GM12878 (cell line): Measurements from ENCODE around the gene STEAP1B. TPM values are rescaled to one million over a fixed set of nuclear protein-coding genes. Genes with fewer than 3 reads are reported as not detected.

Source experiments
- ATAC-seq: fragments of 200-7000 bp; cut with Tn5 transposase; 3 replicates; pipeline ENCODE4 v1.9.1; 2020; ENCODE audit warnings: mild to moderate bottlenecking, moderate library complexity
- BruUV-seq: library from RNA; stranded (reverse); fragments of 400-500 nt; replicated peaks from 2 replicates; lab custom pipeline; 2021; lab: Mats Ljungman, UMichigan
- CTCF ChIA-PET: fragments of 300-600 bp; sonication (Branson Sonifier 250); formaldehyde crosslinking; extraction: SDS; loops from one replicate; lab custom pipeline; 2021; ENCODE audit warnings: inconsistent platforms; lab: Yijun Ruan, JAX
- POLR2A ChIA-PET: fragments of 350-600 bp; formaldehyde crosslinking; extraction: SDS; loops from one replicate; lab custom pipeline; 2021; ENCODE audit warnings: inconsistent platforms; lab: Charles Lee
- RAD21 ChIA-PET: fragments of 300-600 bp; sonication (Branson Sonifier 250); formaldehyde crosslinking; loops from one replicate; lab custom pipeline; 2023; ENCODE audit warnings: antibody characterized with exemption; ENCODE audit not compliant: unreplicated experiment; lab: Charles Lee
- SMC1A ChIA-PET: fragments of 300-600 bp; sonication (Branson Sonifier 250); formaldehyde crosslinking; loops from one replicate; lab custom pipeline; 2023; ENCODE audit not compliant: unreplicated experiment, uncharacterized antibody; lab: Charles Lee
- DNase-seq: peaks from one replicate; pipeline ENCODE4 v3.0.0-alpha.2; 2011; ENCODE audit warnings: low read depth, low spot score
- FAIRE-seq: peaks from 3 replicates; lab custom pipeline; 2011; peaks lifted over from hg19 to GRCh38; lab: Jason Lieb, UNC
- H2AFZ ChIP-seq: 2 replicates; pipeline ENCODE4 v1.6.0; 2011; ENCODE audit warnings: low read depth, low read length, control low read depth; ENCODE audit not compliant: control insufficient read depth
- H3K27ac ChIP-seq: 2 replicates; pipeline ENCODE4 v1.5.1; 2011; ENCODE audit warnings: control low read depth; ENCODE audit not compliant: control insufficient read depth, insufficient read depth
- H3K27me3 ChIP-seq, 2 experiments: replicated peaks in 1 of 2; 2 replicates each; pipeline versions ENCODE4 v1.6.0 to v1.6.1; 2011; ENCODE audit warnings: low read length in 1 of 2; ENCODE audit not compliant: control insufficient read depth in 2 of 2, insufficient read depth in 2 of 2
- H3K36me3 ChIP-seq, 2 experiments: 2 replicates each; pipeline ENCODE4 v1.5.1; 2011; ENCODE audit warnings: low read length in 1 of 2; ENCODE audit not compliant: control insufficient read depth in 2 of 2, insufficient read depth in 2 of 2
- H3K4me1 ChIP-seq: 2 replicates; pipeline ENCODE4 v1.6.1; 2011; ENCODE audit warnings: mild to moderate bottlenecking, low read length, moderate library complexity, mixed read lengths; ENCODE audit not compliant: control insufficient read depth, insufficient read depth
- H3K4me2 ChIP-seq: 2 replicates; pipeline ENCODE4 v1.6.0; 2011; ENCODE audit warnings: control low read depth; ENCODE audit not compliant: control insufficient read depth, insufficient read depth
- H3K4me3 ChIP-seq: fragments of 200-600 bp; sonication (generic); 2 replicates; pipeline ENCODE4 v1.5.1; 2016
- H3K79me2 ChIP-seq: 2 replicates; pipeline ENCODE4 v1.6.0; 2011; ENCODE audit warnings: low read length; ENCODE audit not compliant: control insufficient read depth, insufficient read depth
- H3K9ac ChIP-seq: 2 replicates; pipeline ENCODE4 v1.8.0; 2011; ENCODE audit warnings: low read length, control low read depth, mixed read lengths; ENCODE audit not compliant: control insufficient read depth, insufficient read depth
- H3K9me3 ChIP-seq: replicated peaks from 3 replicates; pipeline ENCODE4 v1.5.1; 2011; ENCODE audit warnings: mild to moderate bottlenecking, low read length; ENCODE audit not compliant: control insufficient read depth, insufficient read depth
- H4K20me1 ChIP-seq: 2 replicates; pipeline ENCODE4 v1.6.0; 2011; ENCODE audit not compliant: control insufficient read depth, insufficient read depth
- CREM ChIP-seq: IDR thresholded peaks from 2 replicates; pipeline ENCODE4 v1.6.1; 2014; ENCODE audit warnings: antibody characterized with exemption, low read depth
- E2F8 ChIP-seq: fragments of 450-650 bp; IDR thresholded peaks from 2 replicates; pipeline ENCODE4 v1.6.1; 2018; ENCODE audit warnings: mild to moderate bottlenecking, low read depth, moderate library complexity; ENCODE audit not compliant: partially characterized antibody
- EGR1 ChIP-seq, 2 experiments: IDR thresholded peaks; 1 replicate in 1 of 2; 2 replicates in 1 of 2; pipeline ENCODE4 v1.6.1; 2011 to 2012; ENCODE audit warnings: low read depth in 2 of 2, low read length in 2 of 2, borderline replicate concordance in 1 of 2, mild to moderate bottlenecking in 1 of 2, moderate library complexity in 1 of 2
- HDAC2 ChIP-seq: fragments of 200-600 bp; sonication (generic); IDR thresholded peaks from 2 replicates; pipeline ENCODE4 v1.6.1; 2017
- IKZF2 ChIP-seq, 2 experiments: fragments of 450-650 bp; IDR thresholded peaks; 2 replicates each; pipeline ENCODE4 v1.6.1; 2017; ENCODE audit warnings: mild to moderate bottlenecking in 2 of 2, moderate library complexity in 2 of 2
- IRF4 ChIP-seq: IDR thresholded peaks from 2 replicates; pipeline ENCODE4 v1.6.1; 2011; ENCODE audit warnings: low read depth, low read length
- RCOR1 ChIP-seq: conservative IDR thresholded peaks from 2 replicates; pipeline ENCODE4 v1.6.1; 2012; ENCODE audit warnings: low read depth, low read length, improper control_type of control experiment
- RELA ChIP-seq: fragments of 450-650 bp; IDR thresholded peaks from 2 replicates; pipeline ENCODE4 v1.8.0; 2014; ENCODE audit warnings: borderline replicate concordance; ENCODE audit not compliant: partially characterized antibody
- SPI1 ChIP-seq: IDR thresholded peaks from 2 replicates; pipeline ENCODE4 v1.6.1; 2011; ENCODE audit warnings: low read depth, mild to moderate bottlenecking, low read length, moderate library complexity, borderline replicate concordance; ENCODE audit not compliant: insufficient read depth
- STAT1 ChIP-seq: fragments of 450-650 bp; conservative IDR thresholded peaks from 2 replicates; pipeline ENCODE4 v1.6.1; 2014; ENCODE audit warnings: antibody characterized with exemption, mild to moderate bottlenecking
- ZNF24 ChIP-seq: fragments of 450-650 bp; IDR thresholded peaks from 2 replicates; pipeline ENCODE4 v1.6.1; 2017; ENCODE audit warnings: antibody characterized with exemption, mild to moderate bottlenecking
- WGBS: methylation state at CpG from one replicate; pipeline ENCODE4 v1.1.6; 2016; ENCODE audit warnings: low lambda C conversion rate; ENCODE audit not compliant: insufficient replicate concordance, insufficient coverage; ENCODE audit errors: missing lambda C conversion rate; 5-methylcytosine and 5-hydroxymethylcytosine counted together
- in situ Hi-C: fragments of 300-500 bp; cut with MboI; formaldehyde crosslinking; loops from 9 replicates; pipeline ENCODE4 v1.14.3; 2018; ENCODE audit warnings: mixed read lengths
- intact Hi-C: fragments of 100-400 bp; cut with micrococcal nuclease; formaldehyde crosslinking; loops from one replicate; pipeline ENCODE4 v1.14.2; 2022; ENCODE audit not compliant: unreplicated experiment
- polyA plus RNA-seq, 11 experiments: library from polyadenylated mRNA; depleted of rRNA in 4 of 11; unstranded in 6 of 11; stranded (reverse) in 5 of 11; fragments of >200 nt; fragmentation: Nextera tagmentation in 4 of 11; fragmentation: Illumina TruSeq in 1 of 11; extraction: Ambion mirVana in 4 of 11; extraction: Trizol in 1 of 11; gene quantifications; 1 replicate in 1 of 11; 2 replicates in 10 of 11; pipeline versions ENCODE4 v1.2.1 to v1.2.3, GENCODE V29; 2011 to 2016; ENCODE audit warnings: inconsistent platforms in 2 of 11, missing spikeins in 2 of 11, low read depth in 1 of 11
- total RNA-seq, 4 experiments: library from RNA; depleted of rRNA in 3 of 4; stranded (reverse); fragments of >200 nt in 3 of 4; fragmentation: Illumina TruSeq in 1 of 4; extraction: Trizol in 1 of 4; gene quantifications; 2 replicates each; pipeline versions ENCODE4 v1.2.1 to v1.2.3, GENCODE V29; 2013 to 2021
- TF ChIP-seq, protein P1 (sequence below): fragments of 450-650 bp; IDR thresholded peaks from 2 replicates; pipeline ENCODE4 v1.6.1; 2017; ENCODE audit warnings: antibody characterized with exemption, mild to moderate bottlenecking, moderate library complexity
- TF ChIP-seq, protein P2 (sequence below): IDR thresholded peaks from 2 replicates; pipeline ENCODE4 v1.6.1; 2012; ENCODE audit warnings: low read depth, low read length, improper control_type of control experiment

Gene STEAP1B
- total and polyA plus RNA-seq, 10 of the 15 experiments (the other 5 are each of a cell fraction or from before 2014, with no cell fraction given): 0.14 TPM; not detected in 9

DNA sequence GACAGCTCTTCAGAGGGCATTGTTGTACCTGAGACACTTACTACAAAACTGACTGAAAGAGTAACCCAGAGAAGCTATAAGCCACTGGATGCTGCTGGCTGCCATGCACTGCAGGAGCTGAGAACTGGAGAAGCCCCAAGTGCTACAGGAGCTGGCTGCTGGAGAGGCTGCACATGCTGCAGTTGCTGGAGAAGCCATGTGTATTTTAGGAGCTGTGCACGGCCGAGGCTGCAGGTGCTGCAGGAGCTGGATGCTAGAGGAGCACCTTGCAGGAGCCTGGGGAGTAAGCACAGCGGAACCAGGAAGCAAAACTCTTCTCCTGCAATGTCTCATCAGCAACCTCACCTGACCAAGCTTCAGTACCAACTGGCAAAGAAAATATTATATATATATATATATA lies 45.5 kb downstream of the STEAP1B start:
- SMC1A ChIA-PET: interaction anchor here (0.9 to 4.0 kb wide), 4 partner anchors 12 to 344 kb away, joined by 3 to 22 read pairs (median 6); no protein-coding TSS in a partner anchor
- WGBS: 13% methylated on average over 3 of the region's 3 CpGs
- FAIRE-seq: no peak
- Histone ChIP-seq H2AFZ (no peak overlapping the region), H3K27ac (no peak overlapping the region), H3K4me2 (no peak overlapping the region), H3K9me3 (no peaks in the 10 kb centered on the region), H3K9ac (no peak overlapping the region), H3K4me1 (no peaks in the 10 kb centered on the region; the same call in 1 of the 2 replicates), H4K20me1 (no peaks in the 10 kb centered on the region), H3K4me3 (no peak overlapping the region), H3K79me2 (no peaks in the 10 kb centered on the region), H3K27me3 (no peaks in the 10 kb centered on the region; a peak in 1 of 4 replicates), H3K36me3 (no peaks in the 10 kb centered on the region)
- no TSS peak for BruUV-seq
- intact Hi-C loops (no loop called here), in situ Hi-C loops (no loop called here)
- no peak for DNase-seq
- TF ChIP-seq RELA (no peak), ZNF24 (no peak), IRF4 (no peak), RCOR1 (no peak), CREM (no peak), E2F8 (no peak), HDAC2 (no peak), STAT1 (no peak), IKZF2 (IDR thresholded peaks at IDR 0.05) (no peak), EGR1 (IDR thresholded peaks at IDR 0.05; ENCODE audit: borderline replicate concordance in 1 of 2, low read depth in 2 of 2, low read length in 2 of 2) (no peak), SPI1 (no peak)
- TF ChIP-seq, protein P1, sequence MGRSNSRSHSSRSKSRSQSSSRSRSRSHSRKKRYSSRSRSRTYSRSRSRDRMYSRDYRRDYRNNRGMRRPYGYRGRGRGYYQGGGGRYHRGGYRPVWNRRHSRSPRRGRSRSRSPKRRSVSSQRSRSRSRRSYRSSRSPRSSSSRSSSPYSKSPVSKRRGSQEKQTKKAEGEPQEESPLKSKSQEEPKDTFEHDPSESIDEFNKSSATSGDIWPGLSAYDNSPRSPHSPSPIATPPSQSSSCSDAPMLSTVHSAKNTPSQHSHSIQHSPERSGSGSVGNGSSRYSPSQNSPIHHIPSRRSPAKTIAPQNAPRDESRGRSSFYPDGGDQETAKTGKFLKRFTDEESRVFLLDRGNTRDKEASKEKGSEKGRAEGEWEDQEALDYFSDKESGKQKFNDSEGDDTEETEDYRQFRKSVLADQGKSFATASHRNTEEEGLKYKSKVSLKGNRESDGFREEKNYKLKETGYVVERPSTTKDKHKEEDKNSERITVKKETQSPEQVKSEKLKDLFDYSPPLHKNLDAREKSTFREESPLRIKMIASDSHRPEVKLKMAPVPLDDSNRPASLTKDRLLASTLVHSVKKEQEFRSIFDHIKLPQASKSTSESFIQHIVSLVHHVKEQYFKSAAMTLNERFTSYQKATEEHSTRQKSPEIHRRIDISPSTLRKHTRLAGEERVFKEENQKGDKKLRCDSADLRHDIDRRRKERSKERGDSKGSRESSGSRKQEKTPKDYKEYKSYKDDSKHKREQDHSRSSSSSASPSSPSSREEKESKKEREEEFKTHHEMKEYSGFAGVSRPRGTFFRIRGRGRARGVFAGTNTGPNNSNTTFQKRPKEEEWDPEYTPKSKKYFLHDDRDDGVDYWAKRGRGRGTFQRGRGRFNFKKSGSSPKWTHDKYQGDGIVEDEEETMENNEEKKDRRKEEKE: no peak
- TF ChIP-seq, protein P2, sequence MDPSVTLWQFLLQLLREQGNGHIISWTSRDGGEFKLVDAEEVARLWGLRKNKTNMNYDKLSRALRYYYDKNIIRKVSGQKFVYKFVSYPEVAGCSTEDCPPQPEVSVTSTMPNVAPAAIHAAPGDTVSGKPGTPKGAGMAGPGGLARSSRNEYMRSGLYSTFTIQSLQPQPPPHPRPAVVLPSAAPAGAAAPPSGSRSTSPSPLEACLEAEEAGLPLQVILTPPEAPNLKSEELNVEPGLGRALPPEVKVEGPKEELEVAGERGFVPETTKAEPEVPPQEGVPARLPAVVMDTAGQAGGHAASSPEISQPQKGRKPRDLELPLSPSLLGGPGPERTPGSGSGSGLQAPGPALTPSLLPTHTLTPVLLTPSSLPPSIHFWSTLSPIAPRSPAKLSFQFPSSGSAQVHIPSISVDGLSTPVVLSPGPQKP: no peak
- no peak for ATAC-seq
- POLR2A ChIA-PET: interaction anchor here (0.6 kb wide), 1 partner anchor 1032 kb away, joined by 8 read pairs; no protein-coding TSS in a partner anchor
- RAD21 ChIA-PET: interaction anchor here (0.6 to 2.8 kb wide), 2 partner anchors 339 to 344 kb away, joined by 3 to 10 read pairs; no protein-coding TSS in a partner anchor
- CTCF ChIA-PET: interaction anchor here (1.0 to 1.6 kb wide), 5 partner anchors 16 to 349 kb away, joined by 3 to 8 read pairs (median 3); no protein-coding TSS in a partner anchor
